ENCODE data around the gene LRIG2. TPM values are rescaled to one million over a fixed set of nuclear protein-coding genes. Genes with fewer than 3 reads are reported as not detected.

The LRIG2 gene
- total RNA-seq, 1 experiment from 2014 or later: 16.9 TPM

GRCh38 chr1:113126207-113126606 lies 53.2 kb downstream of the LRIG2 start:
- H3K4me3 ChIP-seq: no peak overlapping the region
- DNase-seq: no peak
- H3K9me3 ChIP-seq (replicated peaks): no peaks in the 10 kb centered on the region
- no peak overlapping the region for H3K27ac ChIP-seq
- peaks cover 55% of the 10 kb centered on the region for H3K36me3 ChIP-seq
- H3K4me1 ChIP-seq: no peaks in the 10 kb centered on the region
- H3K27me3 ChIP-seq: no peaks in the 10 kb centered on the region

DNA sequence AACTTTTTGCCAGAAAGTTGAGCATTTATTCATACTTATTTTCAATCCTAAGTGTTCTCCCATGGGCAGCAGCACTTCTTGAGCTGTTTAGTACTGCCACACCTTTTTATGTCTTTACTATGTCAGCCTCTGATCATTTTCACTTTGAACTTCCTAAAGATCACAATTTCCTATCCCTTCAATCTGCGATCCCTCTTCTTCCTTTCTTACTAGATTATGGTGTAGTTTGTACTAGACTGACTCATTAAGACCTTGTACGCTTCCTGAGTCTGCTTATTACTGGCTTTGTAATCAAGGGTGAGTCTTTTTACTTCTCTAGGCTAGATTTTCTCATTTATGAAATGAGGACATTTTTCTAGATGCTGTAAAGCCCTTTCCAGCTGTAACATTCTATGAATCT lies 55.1 kb downstream of the LRIG2 start:
- no peaks in the 10 kb centered on the region for H3K4me1 ChIP-seq
- no peak for DNase-seq
- H3K27ac ChIP-seq: no peak overlapping the region
- H3K27me3 ChIP-seq: no peaks in the 10 kb centered on the region
- peaks cover 38% of the 10 kb centered on the region for H3K36me3 ChIP-seq
- no peaks in the 10 kb centered on the region for H3K9me3 ChIP-seq (replicated peaks)
- H3K4me3 ChIP-seq: no peak overlapping the region

GRCh38 chr1:113129529-113130185 lies 56.7 kb downstream of the LRIG2 start:
- H3K27me3 ChIP-seq: no peaks in the 10 kb centered on the region
- H3K9me3 ChIP-seq (replicated peaks): no peaks in the 10 kb centered on the region
- H3K4me3 ChIP-seq: no peak overlapping the region
- H3K36me3 ChIP-seq: peaks cover 25% of the 10 kb centered on the region
- no peak overlapping the region for H3K27ac ChIP-seq
- no peak for DNase-seq
- H3K4me1 ChIP-seq: no peaks in the 10 kb centered on the region

DNA sequence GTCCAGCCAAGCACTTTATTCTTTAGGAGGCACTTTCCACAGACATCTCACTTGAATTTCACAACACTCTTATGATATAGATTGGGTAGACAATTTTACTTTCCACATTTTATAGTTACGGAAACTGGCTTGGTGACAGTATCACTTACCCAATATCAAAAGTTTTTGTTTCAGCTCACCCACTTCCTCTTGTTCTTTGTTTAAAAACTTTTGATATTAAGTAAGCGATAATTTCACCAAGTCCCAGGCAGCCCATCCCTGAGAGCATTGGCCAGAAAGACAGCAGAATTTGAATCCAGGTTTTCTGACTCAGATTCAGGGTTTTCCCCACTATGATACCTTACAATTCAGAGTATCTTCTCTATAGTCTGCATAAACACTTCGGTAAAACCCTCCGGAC lies 60.0 kb downstream of the LRIG2 start:
- no peak for DNase-seq
- Histone ChIP-seq H3K4me1 (no peaks in the 10 kb centered on the region), H3K9me3 (replicated peaks) (no peaks in the 10 kb centered on the region), H3K27ac (no peak overlapping the region), H3K27me3 (no peaks in the 10 kb centered on the region), H3K4me3 (no peak overlapping the region), H3K36me3 (no peaks in the 10 kb centered on the region; the same call in 1 of the 2 replicates)

DNA sequence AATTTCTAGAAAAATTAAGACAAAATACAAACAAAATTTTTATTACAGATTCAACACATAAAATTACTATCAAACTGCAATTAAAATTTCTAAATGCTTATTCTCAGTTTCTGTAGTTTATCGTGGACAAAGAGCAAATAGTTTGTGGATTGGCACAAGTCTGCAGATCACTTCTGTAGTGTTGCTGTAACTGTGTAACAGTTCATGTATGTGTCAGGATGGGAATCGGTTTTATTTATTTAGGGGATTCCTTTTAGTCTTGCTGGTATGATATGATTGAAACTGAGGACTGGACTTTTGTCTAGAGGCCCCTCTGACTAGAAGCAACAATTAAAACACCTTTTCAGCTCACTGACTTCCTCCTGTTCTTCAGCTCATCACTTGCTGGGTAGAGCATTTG lies 60.8 kb downstream of the LRIG2 start:
- Histone ChIP-seq H3K4me1 (no peaks in the 10 kb centered on the region), H3K9me3 (replicated peaks) (no peaks in the 10 kb centered on the region), H3K27me3 (no peaks in the 10 kb centered on the region), H3K36me3 (no peaks in the 10 kb centered on the region; the same call in 1 of the 2 replicates), H3K4me3 (no peak overlapping the region), H3K27ac (no peak overlapping the region)
- no peak for DNase-seq

DNA sequence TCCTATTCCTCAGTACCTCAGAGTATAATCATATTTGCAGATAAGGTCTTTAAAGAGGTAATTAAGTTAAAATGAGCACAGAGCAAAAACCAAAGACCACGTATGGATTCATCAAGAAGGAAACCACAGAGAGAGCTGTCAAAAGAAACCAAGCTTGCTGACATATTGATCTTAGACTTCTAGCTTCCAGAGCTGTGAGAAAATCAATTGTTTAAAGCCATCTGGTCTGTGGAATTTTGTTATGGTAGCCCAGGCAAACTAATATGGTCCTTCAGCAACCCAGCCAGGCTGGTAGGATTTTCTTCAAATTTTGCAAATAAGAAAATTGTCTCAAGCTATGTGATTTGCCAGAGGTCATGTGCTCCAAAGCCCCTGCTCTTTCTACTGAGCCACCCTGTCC lies 62.5 kb downstream of the LRIG2 start:
- H3K4me3 ChIP-seq: no peak overlapping the region
- H3K9me3 ChIP-seq (replicated peaks): no peaks in the 10 kb centered on the region
- no peaks in the 10 kb centered on the region for H3K36me3 ChIP-seq
- H3K27ac ChIP-seq: no peak overlapping the region
- H3K27me3 ChIP-seq: no peaks in the 10 kb centered on the region
- H3K4me1 ChIP-seq: no peaks in the 10 kb centered on the region
- DNase-seq: no peak

- no peaks in the 10 kb centered on the region for H3K36me3 ChIP-seq
- DNase-seq: no peak
- no peaks in the 10 kb centered on the region for H3K9me3 ChIP-seq (replicated peaks)
- no peak overlapping the region for H3K27ac ChIP-seq
- peaks cover under 1% of the 10 kb centered on the region; the same call in 1 of the 2 replicates for H3K4me1 ChIP-seq
- no peaks in the 10 kb centered on the region for H3K27me3 ChIP-seq
- no peak overlapping the region for H3K4me3 ChIP-seq
These were observed 63.5 kb downstream of the LRIG2 start for GRCh38 chr1:113136476-113136875.

- Histone ChIP-seq H3K4me1 (peaks cover 11% of the 10 kb centered on the region), H3K36me3 (no peaks in the 10 kb centered on the region), H3K27ac (no peak overlapping the region), H3K27me3 (no peaks in the 10 kb centered on the region), H3K9me3 (replicated peaks) (no peaks in the 10 kb centered on the region), H3K4me3 (no peak overlapping the region)
- DNase-seq: no peak
These were observed 64.6 kb downstream of the LRIG2 start for GRCh38 chr1:113137563-113137962.

DNA sequence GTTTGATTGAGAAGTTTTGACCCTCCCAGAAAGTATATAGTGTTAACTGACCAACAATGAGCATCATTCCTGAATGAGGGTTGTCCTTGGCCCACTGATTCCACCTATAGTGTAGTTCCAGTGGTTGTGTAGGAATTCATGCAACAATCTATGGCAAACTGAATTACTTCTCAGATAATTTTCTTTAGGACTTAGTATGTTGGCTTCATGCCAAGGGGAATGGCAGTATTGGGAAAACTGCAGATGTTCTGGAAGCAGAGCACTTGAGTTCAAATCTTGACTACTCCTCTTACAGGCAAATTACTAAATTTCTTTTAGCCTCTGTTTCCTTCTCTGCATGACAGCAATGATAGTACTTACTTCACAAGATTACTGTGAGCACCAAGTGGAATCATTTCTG lies 65.8 kb downstream of the LRIG2 start:
- H3K36me3 ChIP-seq: no peaks in the 10 kb centered on the region

GRCh38 chr1:113140176-113140575 lies 67.2 kb downstream of the LRIG2 start:
- no peak overlapping the region for H3K27ac ChIP-seq
- no peaks in the 10 kb centered on the region for H3K36me3 ChIP-seq
- no peaks in the 10 kb centered on the region for H3K27me3 ChIP-seq
- no peaks in the 10 kb centered on the region for H3K9me3 ChIP-seq (replicated peaks)
- H3K4me3 ChIP-seq: no peak overlapping the region
- peaks cover 17% of the 10 kb centered on the region for H3K4me1 ChIP-seq
- DNase-seq: no peak

More for the DNA sequence above, 65.8 kb downstream of the LRIG2 start:
- H3K4me3 ChIP-seq: no peak overlapping the region
- no peaks in the 10 kb centered on the region for H3K9me3 ChIP-seq (replicated peaks)
- DNase-seq: no peak
- no peaks in the 10 kb centered on the region for H3K27me3 ChIP-seq
- peaks cover 17% of the 10 kb centered on the region for H3K4me1 ChIP-seq
- H3K27ac ChIP-seq: no peak overlapping the region

DNA sequence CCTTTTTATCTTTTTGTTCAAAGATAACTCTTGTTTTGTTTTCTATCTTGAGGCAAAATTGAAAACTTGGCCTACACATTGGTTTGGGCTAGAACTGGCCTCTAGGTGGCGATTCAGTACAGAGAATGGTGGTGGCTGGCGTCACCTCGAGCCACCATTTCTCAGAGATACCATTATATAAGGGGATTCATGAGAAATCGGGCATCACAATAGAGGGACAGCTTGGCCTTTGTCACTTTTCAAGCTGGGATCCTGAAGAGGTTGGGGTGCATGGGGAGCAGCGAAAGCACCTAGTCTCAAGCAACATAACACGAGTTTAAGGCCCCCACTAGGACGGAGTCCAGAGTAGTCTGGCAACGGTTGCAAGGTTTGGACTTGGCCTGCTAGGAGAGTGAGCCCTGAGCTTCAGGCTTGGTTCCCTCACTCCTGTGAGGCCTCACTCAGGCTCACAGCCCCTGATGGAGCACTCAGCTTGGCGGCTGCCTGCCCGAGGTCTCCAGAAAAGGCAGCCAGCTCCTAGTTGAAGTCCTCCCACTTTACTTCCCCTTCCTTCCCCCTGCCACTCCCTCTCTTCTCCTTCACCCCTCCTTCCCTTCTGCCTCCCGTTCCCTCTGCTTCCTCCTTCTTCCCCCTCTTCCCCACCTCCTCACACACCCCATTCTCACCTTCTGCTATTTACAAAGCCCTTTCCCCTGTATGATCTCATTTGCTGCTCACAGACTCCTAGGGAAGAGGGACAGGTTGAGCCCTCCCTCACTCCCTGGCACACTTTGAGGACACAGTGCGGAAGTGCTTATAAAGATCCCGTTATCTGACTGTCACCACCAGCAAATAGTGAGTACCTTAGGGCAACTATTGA lies 67.8 kb downstream of the LRIG2 start:
- H3K9me3 ChIP-seq (replicated peaks): no peaks in the 10 kb centered on the region
- no peak overlapping the region for H3K27ac ChIP-seq
- H3K4me1 ChIP-seq: peaks cover 17% of the 10 kb centered on the region
- no peaks in the 10 kb centered on the region for H3K27me3 ChIP-seq
- peak; percentile 52 to 81 for DNase-seq
- H3K4me3 ChIP-seq: no peak overlapping the region
- no peaks in the 10 kb centered on the region for H3K36me3 ChIP-seq

- peak in 1 of 2 experiments; percentile 26 for DNase-seq
- Histone ChIP-seq H3K9me3 (replicated peaks) (no peaks in the 10 kb centered on the region), H3K36me3 (no peaks in the 10 kb centered on the region), H3K27me3 (no peaks in the 10 kb centered on the region), H3K27ac (no peak overlapping the region), H3K4me1 (peaks cover 20% of the 10 kb centered on the region), H3K4me3 (no peak overlapping the region)
These were observed 68.9 kb downstream of the LRIG2 start for GRCh38 chr1:113141650-113142473.

GRCh38 chr1:113142791-113143190 lies 69.8 kb downstream of the LRIG2 start:
- Histone ChIP-seq H3K27ac (no peak overlapping the region), H3K36me3 (no peaks in the 10 kb centered on the region), H3K9me3 (replicated peaks) (no peaks in the 10 kb centered on the region), H3K27me3 (no peaks in the 10 kb centered on the region), H3K4me3 (no peak overlapping the region), H3K4me1 (peaks cover 20% of the 10 kb centered on the region)
- DNase-seq: peak; percentile 13 to 44

- no peaks in the 10 kb centered on the region for H3K36me3 ChIP-seq
- no peaks in the 10 kb centered on the region for H3K27me3 ChIP-seq
- DNase-seq: peak; percentile 26 to 50
- no peak overlapping the region for H3K4me3 ChIP-seq
- no peaks in the 10 kb centered on the region for H3K9me3 ChIP-seq (replicated peaks)
- peaks cover 20% of the 10 kb centered on the region for H3K4me1 ChIP-seq
- no peak overlapping the region for H3K27ac ChIP-seq
These were observed 73.5 kb downstream of the LRIG2 start for GRCh38 chr1:113146242-113147072.
